ENCODE data around the gene PIMREG. TPM values are rescaled to one million over a fixed set of nuclear protein-coding genes. Genes with fewer than 3 reads are reported as not detected.
A peak's percentile ranks its signal among the peaks of the same experiment; 100 is the strongest.

PIMREG gene
- total and polyA plus RNA-seq, 2 experiments from 2014 or later = 3.9 to 11.8 TPM

DNA sequence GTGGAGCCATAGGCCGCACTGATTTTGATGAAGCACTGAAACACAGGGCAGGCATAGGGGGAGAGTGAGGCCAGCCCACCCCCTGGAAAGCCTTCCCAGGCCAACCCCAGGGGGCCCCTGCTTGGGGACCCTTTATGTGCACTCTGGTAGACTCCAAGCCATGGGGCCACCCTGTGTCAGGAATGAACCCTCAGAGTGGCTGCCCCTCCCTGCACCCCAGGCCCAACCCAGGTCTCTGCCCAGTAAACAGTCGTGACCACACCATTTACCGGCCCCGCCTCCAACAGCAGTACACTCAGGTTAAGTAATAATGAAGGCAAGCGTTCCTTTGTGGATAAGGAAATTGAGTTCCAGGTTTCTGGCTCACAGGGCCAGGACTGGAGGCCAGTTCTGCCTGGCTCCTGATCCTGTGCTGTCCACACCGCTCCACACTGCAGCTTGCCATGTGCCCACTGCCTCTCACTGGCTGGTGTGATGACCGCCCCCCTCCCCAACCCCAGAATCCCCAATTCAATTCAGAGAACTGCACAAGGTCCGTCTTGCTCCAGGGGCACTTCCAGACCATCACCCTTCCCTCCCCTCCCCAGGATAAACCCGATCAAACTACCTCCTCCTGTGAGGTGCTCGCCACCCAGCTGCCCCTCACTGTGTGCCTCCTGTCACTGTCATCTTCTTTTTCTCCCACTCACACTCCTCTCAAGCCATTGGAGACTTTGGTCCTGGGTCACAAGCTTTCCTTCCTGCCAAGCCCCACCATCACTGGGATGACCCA is 13.6 kb downstream of the PIMREG start:
- Histone ChIP-seq H3K79me2 (no peaks in the 10 kb centered on the region), H3K4me1 (ENCODE audit: insufficient read depth) (peaks cover 14% of the 10 kb centered on the region), H3K4me2 (no peak overlapping the region), H3K4me3 (no peak overlapping the region), H3K9me2 (replicated peaks; ENCODE audit: insufficient read depth) (no peaks in the 10 kb centered on the region), H2AFZ (no peak overlapping the region), H3K9me3 (ENCODE audit: low read depth) (no peaks in the 10 kb centered on the region), H3K27ac (peak overlapping the region; percentile 29), H3K27me3 (peaks cover 9% of the 10 kb centered on the region), H3K36me3 (replicated peaks; ENCODE audit: insufficient read depth, low read depth) (no peaks in the 10 kb centered on the region), H4K20me1 (ENCODE audit: insufficient read depth, poor library complexity, severe bottlenecking) (no peaks in the 10 kb centered on the region)
- WGBS (ENCODE audit: low lambda C conversion rate, missing lambda C conversion rate) = 78% methylated on average over 9 of the region's 10 CpGs
- TF ChIP-seq CTCF (IDR thresholded peaks at IDR 0.05; ENCODE audit: poor library complexity) (no peak), EZH2 (IDR thresholded peaks at IDR 0.05; ENCODE audit: borderline replicate concordance) (no peak), EZH2phosphoT487 (IDR thresholded peaks at IDR 0.05; ENCODE audit: low read depth, severe bottlenecking, unreplicated experiment) (no peak)
- DNase-seq (ENCODE audit: low spot score) = peak; percentile 65

DNA sequence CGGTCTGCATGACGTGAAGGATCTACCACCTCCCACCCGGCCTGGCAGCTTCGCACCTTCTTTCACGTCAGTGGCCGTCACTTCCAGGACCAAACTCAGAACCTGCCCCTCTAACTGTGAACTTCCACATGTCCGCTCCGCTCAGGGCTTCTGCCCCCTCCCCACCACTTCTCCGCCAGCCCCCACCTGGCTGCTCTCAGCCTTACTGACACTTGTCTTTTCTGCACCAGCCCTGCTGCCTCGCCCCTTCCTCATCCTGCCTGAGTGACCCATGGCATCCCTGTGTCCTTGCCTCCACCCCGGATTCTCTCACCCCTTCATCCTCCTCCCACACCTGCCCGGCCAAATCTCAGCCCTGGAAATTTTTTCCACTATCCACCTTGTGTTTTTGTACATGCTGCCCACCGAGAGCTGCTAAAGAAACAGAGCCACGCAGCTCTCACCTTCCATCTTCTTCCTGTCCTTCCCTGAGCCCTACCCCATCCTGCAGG is 14.2 kb downstream of the PIMREG start:
- no peak for TF ChIP-seq CTCF (IDR thresholded peaks at IDR 0.05; ENCODE audit: poor library complexity)
- TF ChIP-seq EZH2 (IDR thresholded peaks at IDR 0.05; ENCODE audit: borderline replicate concordance) = no peak
- H3K79me2 ChIP-seq = no peaks in the 10 kb centered on the region
- no peak overlapping the region for H2AFZ ChIP-seq
- H3K27ac ChIP-seq = no peak overlapping the region
- H4K20me1 ChIP-seq (ENCODE audit: insufficient read depth, poor library complexity, severe bottlenecking) = no peaks in the 10 kb centered on the region
- H3K9me2 ChIP-seq (replicated peaks; ENCODE audit: insufficient read depth) = no peaks in the 10 kb centered on the region
- no peak overlapping the region for H3K4me3 ChIP-seq
- no peaks in the 10 kb centered on the region for H3K9me3 ChIP-seq (ENCODE audit: low read depth)
- H3K4me1 ChIP-seq (ENCODE audit: insufficient read depth) = peaks cover 14% of the 10 kb centered on the region
- DNase-seq (ENCODE audit: low spot score) = no peak
- WGBS (ENCODE audit: low lambda C conversion rate, missing lambda C conversion rate) = 86% methylated on average over 14 of the region's 14 CpGs
- no peak overlapping the region for H3K4me2 ChIP-seq
- no peaks in the 10 kb centered on the region for H3K36me3 ChIP-seq (replicated peaks; ENCODE audit: insufficient read depth, low read depth)
- peaks cover 9% of the 10 kb centered on the region for H3K27me3 ChIP-seq

DNA sequence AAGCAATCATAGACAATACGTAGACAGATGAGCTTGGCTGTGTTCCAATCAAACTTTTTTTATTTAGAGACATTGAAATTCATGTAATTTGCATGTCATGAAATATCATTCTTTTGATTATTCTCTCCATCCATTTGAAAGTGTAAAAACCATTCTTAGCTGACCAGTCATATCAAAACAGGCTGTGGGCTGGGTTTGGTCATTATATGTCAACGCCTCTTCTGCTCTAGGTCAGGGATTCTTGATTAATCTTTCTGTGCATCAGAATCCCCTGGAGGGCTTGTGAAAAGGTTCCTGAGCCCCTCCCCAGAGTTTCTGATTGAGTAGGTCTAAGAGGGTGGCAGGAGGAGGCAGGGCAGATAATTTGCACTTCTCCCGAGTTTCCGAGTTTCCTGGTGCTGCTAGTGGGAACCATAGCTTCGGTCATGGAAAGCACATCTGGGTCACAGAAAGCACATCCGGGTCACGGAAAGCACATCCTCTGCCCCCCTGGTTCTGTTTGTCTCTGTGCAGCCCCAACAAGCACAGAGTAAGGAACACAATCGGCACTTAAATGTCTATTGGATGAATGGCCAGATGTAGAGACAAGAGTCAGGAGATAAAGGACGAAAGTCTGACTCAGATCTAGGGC is 16.4 kb downstream of the PIMREG start:
- Histone ChIP-seq H3K4me3 (no peak overlapping the region), H3K79me2 (no peaks in the 10 kb centered on the region), H3K27ac (no peak overlapping the region), H3K4me1 (ENCODE audit: insufficient read depth) (peaks cover 8% of the 10 kb centered on the region), H3K9me3 (ENCODE audit: low read depth) (no peaks in the 10 kb centered on the region), H3K4me2 (no peak overlapping the region), H3K27me3 (no peaks in the 10 kb centered on the region), H4K20me1 (ENCODE audit: insufficient read depth, poor library complexity, severe bottlenecking) (no peaks in the 10 kb centered on the region), H3K36me3 (replicated peaks; ENCODE audit: insufficient read depth, low read depth) (no peaks in the 10 kb centered on the region), H2AFZ (no peak overlapping the region), H3K9me2 (replicated peaks; ENCODE audit: insufficient read depth) (no peaks in the 10 kb centered on the region)
- no peak for DNase-seq (ENCODE audit: low spot score)
- TF ChIP-seq EZH2phosphoT487 (IDR thresholded peaks at IDR 0.05; ENCODE audit: low read depth, severe bottlenecking, unreplicated experiment) = no peak
- no peak for TF ChIP-seq EZH2 (IDR thresholded peaks at IDR 0.05; ENCODE audit: borderline replicate concordance)
- TF ChIP-seq CTCF (IDR thresholded peaks at IDR 0.05; ENCODE audit: poor library complexity) = no peak
- 82% methylated on average over 9 of the region's 9 CpGs for WGBS (ENCODE audit: low lambda C conversion rate, missing lambda C conversion rate)

All from hepatocyte (in vitro differentiated cells).